BJ (cell line): ENCODE measurements around the gene TUBB6. TPM values are rescaled to one million over a fixed set of nuclear protein-coding genes. Genes with fewer than 3 reads are reported as not detected.

ENCODE experiments used
- CTCF ChIA-PET: fragments of 350-600 bp; formaldehyde crosslinking; extraction: SDS; loops from one replicate; lab custom pipeline; 2021; ENCODE audit warnings: antibody characterized with exemption, inconsistent platforms; lab: Yijun Ruan, JAX
- POLR2A ChIA-PET: fragments of 300-600 bp; sonication (Branson Sonifier 250); formaldehyde crosslinking; extraction: SDS; loops from one replicate; lab custom pipeline; 2021; ENCODE audit warnings: antibody characterized with exemption; lab: Charles Lee
- DNase-seq: peaks from one replicate; pipeline ENCODE4 v3.0.0-alpha.2; 2011; ENCODE audit warnings: low read depth
- H3K27me3 ChIP-seq: 2 replicates; pipeline ENCODE4 v1.6.0; 2011; ENCODE audit warnings: low read length; ENCODE audit not compliant: control insufficient read depth, insufficient read depth
- H3K36me3 ChIP-seq: 2 replicates; pipeline ENCODE4 v1.5.1; 2011; ENCODE audit warnings: low read length; ENCODE audit not compliant: control insufficient read depth, insufficient read depth
- H3K4me3 ChIP-seq: 2 replicates; pipeline ENCODE4 v1.5.1; 2011; ENCODE audit warnings: low read depth, mild to moderate bottlenecking, control low read depth, low read length
- CTCF ChIP-seq: IDR thresholded peaks from 2 replicates; pipeline ENCODE4 v1.5.1; 2011; ENCODE audit warnings: low read depth, mild to moderate bottlenecking, control low read depth, inconsistent platforms, low read length, moderate library complexity; ENCODE audit not compliant: insufficient read depth
- polyA plus RNA-seq: library from polyadenylated mRNA; depleted of rRNA; stranded (reverse); fragments of >200 nt; gene quantifications from 2 replicates; pipeline ENCODE4 v1.2.3, GENCODE V29; 2011

Gene TUBB6
- polyA plus RNA-seq, 1 experiment = 765 TPM

GRCh38 chr18:12313530-12314245 lies 5.6 kb downstream of the TUBB6 start:
- TF ChIP-seq CTCF = no peak
- H3K36me3 ChIP-seq = peaks cover 12% of the 10 kb centered on the region
- H3K27me3 ChIP-seq = no peaks in the 10 kb centered on the region
- no peak overlapping the region for H3K4me3 ChIP-seq
- DNase-seq = no peak
- POLR2A ChIA-PET = interaction anchor here (0.6 kb wide), 3 partner anchors 11 to 58 kb away, joined by 3 to 10 read pairs (median 4); no protein-coding TSS in a partner anchor
- CTCF ChIA-PET = interaction anchor here (0.6 to 4.3 kb wide), 7 partner anchors 10 to 41 kb away, joined by 3 to 21 read pairs (median 4); no protein-coding TSS in a partner anchor

GRCh38 chr18:12314591-12315305 lies 6.7 kb downstream of the TUBB6 start:
- CTCF ChIA-PET = interaction anchor here (1.1 to 4.3 kb wide), 6 partner anchors 10 to 42 kb away, joined by 3 to 21 read pairs (median 6); no protein-coding TSS in a partner anchor
- Histone ChIP-seq H3K4me3 (no peak overlapping the region), H3K27me3 (no peaks in the 10 kb centered on the region), H3K36me3 (peaks cover 12% of the 10 kb centered on the region)
- no peak for TF ChIP-seq CTCF
- POLR2A ChIA-PET = interaction anchor here (0.6 kb wide), 1 partner anchor 606 kb away, joined by 3 read pairs; no protein-coding TSS in a partner anchor
- DNase-seq = no peak

- POLR2A ChIA-PET = no interaction called here
- Histone ChIP-seq H3K36me3 (peaks cover 13% of the 10 kb centered on the region), H3K27me3 (no peaks in the 10 kb centered on the region), H3K4me3 (no peak overlapping the region)
- TF ChIP-seq CTCF = no peak
- CTCF ChIA-PET = interaction anchor here (1.2 to 4.3 kb wide), 3 partner anchors 13 to 43 kb away, joined by 3 to 21 read pairs (median 12); no protein-coding TSS in a partner anchor
- no peak for DNase-seq
These were observed 7.4 kb downstream of the TUBB6 start for GRCh38 chr18:12315490-12315889.

GRCh38 chr18:12315911-12316310 lies 7.9 kb downstream of the TUBB6 start:
- no peak for TF ChIP-seq CTCF
- Histone ChIP-seq H3K27me3 (no peaks in the 10 kb centered on the region), H3K4me3 (no peak overlapping the region), H3K36me3 (peaks cover 13% of the 10 kb centered on the region)
- ChIA-PET POLR2A (interaction anchor here (0.5 kb wide), 1 partner anchor 40 kb away, joined by 12 read pairs; no protein-coding TSS in a partner anchor), CTCF (interaction anchor here (2.0 to 4.3 kb wide), 2 partner anchors 12 to 44 kb away, joined by 12 to 21 read pairs; no protein-coding TSS in a partner anchor)
- no peak for DNase-seq
